Osteoblast (primary cell): Measurements from ENCODE around the gene IGFBP7. TPM values are rescaled to one million over a fixed set of nuclear protein-coding genes. Genes with fewer than 3 reads are reported as not detected.

ENCODE experiments used
- DNase-seq: peaks from one replicate; pipeline ENCODE4 v3.0.0; 2011; ENCODE audit warnings: low spot score, mixed read lengths; ENCODE audit not compliant: insufficient read length; ENCODE audit errors: missing footprints
- H2AFZ ChIP-seq: 2 replicates; pipeline ENCODE4 v1.6.0; 2011; ENCODE audit warnings: mild to moderate bottlenecking, low read length
- H3K27ac ChIP-seq: 2 replicates; pipeline ENCODE4 v1.5.1; 2011; ENCODE audit warnings: mild to moderate bottlenecking, low read depth, low read length, moderate library complexity
- H3K27me3 ChIP-seq: 2 replicates; pipeline ENCODE4 v1.6.0; 2012; ENCODE audit warnings: mild to moderate bottlenecking, control low read depth, inconsistent platforms, low read length, moderate library complexity; ENCODE audit not compliant: insufficient read depth
- H3K36me3 ChIP-seq: 2 replicates; pipeline ENCODE4 v1.5.1; 2011; ENCODE audit warnings: mild to moderate bottlenecking, low read length, control low read depth, moderate library complexity; ENCODE audit not compliant: insufficient read depth
- H3K4me1 ChIP-seq: 2 replicates; pipeline ENCODE4 v1.5.1; 2011; ENCODE audit warnings: mild to moderate bottlenecking, low read length, control low read depth, moderate library complexity; ENCODE audit not compliant: insufficient read depth
- H3K4me2 ChIP-seq: 2 replicates; pipeline ENCODE4 v1.6.0; 2011; ENCODE audit warnings: mild to moderate bottlenecking, low read length; ENCODE audit not compliant: insufficient read depth
- H3K4me3 ChIP-seq: fragments of 200-600 bp; sonication (generic); 3 replicates; pipeline ENCODE4 v1.5.1; 2012; ENCODE audit warnings: mild to moderate bottlenecking, low read length, inconsistent platforms; ENCODE audit not compliant: insufficient read depth
- H3K79me2 ChIP-seq: 2 replicates; pipeline ENCODE4 v1.6.0; 2012; ENCODE audit warnings: mild to moderate bottlenecking, low read length, control low read depth, inconsistent platforms; ENCODE audit not compliant: insufficient read depth
- H3K9me3 ChIP-seq: 2 replicates; pipeline ENCODE4 v1.5.1; 2011; ENCODE audit warnings: low read depth, low read length, control low read depth
- H4K20me1 ChIP-seq: 2 replicates; pipeline ENCODE4 v1.6.0; 2012; ENCODE audit warnings: mild to moderate bottlenecking, low read length, control low read depth; ENCODE audit not compliant: insufficient read depth
- total RNA-seq: library from RNA; depleted of rRNA; stranded (reverse); fragments of >200 nt; gene quantifications from 2 replicates; pipeline ENCODE4 v1.2.3, GENCODE V29; 2012
- TF ChIP-seq, protein P1 (sequence below): IDR thresholded peaks from 2 replicates; pipeline ENCODE4 v1.5.1; 2011; ENCODE audit warnings: mild to moderate bottlenecking, low read depth, low read length, moderate library complexity; ENCODE audit errors: extremely low read depth

The IGFBP7 gene
- total RNA-seq, 1 donor, result 715 TPM

DNA sequence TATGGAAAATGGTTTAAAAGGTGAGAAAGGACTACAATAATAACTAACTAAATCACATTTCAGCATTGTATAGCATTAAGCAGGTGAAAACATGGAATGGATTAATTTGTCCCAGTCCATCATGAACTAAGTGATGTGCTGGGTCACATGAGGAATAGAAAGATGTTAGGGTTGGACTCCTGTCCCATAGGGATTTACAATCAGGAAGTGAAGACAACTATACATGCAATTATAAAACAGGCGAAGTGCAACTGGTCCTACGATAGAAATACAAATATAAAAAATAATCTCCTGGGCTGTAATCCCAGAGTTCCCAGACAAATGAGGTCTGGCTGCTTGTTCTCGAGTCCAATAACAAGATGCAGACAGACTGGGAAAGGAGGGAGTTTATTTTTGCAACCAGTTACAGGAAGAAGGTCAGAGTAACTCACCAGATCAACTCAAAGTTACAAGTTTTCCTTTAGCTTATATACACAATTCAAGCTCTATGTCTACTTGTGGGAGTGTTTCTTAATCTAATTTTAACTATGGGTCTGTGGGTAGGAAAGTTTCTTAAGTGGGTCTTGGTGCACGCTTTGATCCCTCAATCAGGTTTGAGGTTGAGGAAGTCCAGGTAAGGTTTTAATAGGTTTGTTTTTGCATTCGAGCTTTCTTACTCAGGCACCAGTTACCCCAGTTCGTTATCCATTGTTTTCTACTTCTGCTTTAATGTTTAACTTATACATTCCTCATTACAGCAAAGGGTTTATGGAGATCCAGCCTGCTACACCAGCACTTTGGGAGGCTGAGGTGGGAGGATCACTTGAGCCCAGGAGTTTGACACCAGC, 50.1 kb downstream of the IGFBP7 start:
- Histone ChIP-seq H3K4me3 (no peak overlapping the region), H3K27me3 (no peaks in the 10 kb centered on the region), H3K4me1 (peaks cover 42% of the 10 kb centered on the region), H3K36me3 (peaks cover 46% of the 10 kb centered on the region), H3K9me3 (no peaks in the 10 kb centered on the region), H4K20me1 (no peaks in the 10 kb centered on the region), H2AFZ (no peak overlapping the region), H3K4me2 (no peak overlapping the region), H3K79me2 (peaks cover 93% of the 10 kb centered on the region), H3K27ac (peak overlapping the region; percentile 96)
- TF ChIP-seq, protein P1, sequence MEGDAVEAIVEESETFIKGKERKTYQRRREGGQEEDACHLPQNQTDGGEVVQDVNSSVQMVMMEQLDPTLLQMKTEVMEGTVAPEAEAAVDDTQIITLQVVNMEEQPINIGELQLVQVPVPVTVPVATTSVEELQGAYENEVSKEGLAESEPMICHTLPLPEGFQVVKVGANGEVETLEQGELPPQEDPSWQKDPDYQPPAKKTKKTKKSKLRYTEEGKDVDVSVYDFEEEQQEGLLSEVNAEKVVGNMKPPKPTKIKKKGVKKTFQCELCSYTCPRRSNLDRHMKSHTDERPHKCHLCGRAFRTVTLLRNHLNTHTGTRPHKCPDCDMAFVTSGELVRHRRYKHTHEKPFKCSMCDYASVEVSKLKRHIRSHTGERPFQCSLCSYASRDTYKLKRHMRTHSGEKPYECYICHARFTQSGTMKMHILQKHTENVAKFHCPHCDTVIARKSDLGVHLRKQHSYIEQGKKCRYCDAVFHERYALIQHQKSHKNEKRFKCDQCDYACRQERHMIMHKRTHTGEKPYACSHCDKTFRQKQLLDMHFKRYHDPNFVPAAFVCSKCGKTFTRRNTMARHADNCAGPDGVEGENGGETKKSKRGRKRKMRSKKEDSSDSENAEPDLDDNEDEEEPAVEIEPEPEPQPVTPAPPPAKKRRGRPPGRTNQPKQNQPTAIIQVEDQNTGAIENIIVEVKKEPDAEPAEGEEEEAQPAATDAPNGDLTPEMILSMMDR, result no peak
- DNase-seq, result no peak

- TF ChIP-seq, protein P1, result no peak
- H3K4me2 ChIP-seq, result no peak overlapping the region
- peaks cover 13% of the 10 kb centered on the region for H3K4me1 ChIP-seq
- H2AFZ ChIP-seq, result no peak overlapping the region
- no peaks in the 10 kb centered on the region for H3K27me3 ChIP-seq
- peak overlapping the region; percentile 2 for H3K27ac ChIP-seq
- peaks cover 98% of the 10 kb centered on the region for H3K79me2 ChIP-seq
- peaks cover 49% of the 10 kb centered on the region for H3K36me3 ChIP-seq
- DNase-seq, result no peak
- no peaks in the 10 kb centered on the region for H3K9me3 ChIP-seq
- peaks cover 4% of the 10 kb centered on the region for H4K20me1 ChIP-seq
- no peak overlapping the region for H3K4me3 ChIP-seq
Measured at GRCh38 chr4:57055886-57056285, 54.3 kb downstream of the IGFBP7 start.

GRCh38 chr4:57053508-57053907, 56.7 kb downstream of the IGFBP7 start:
- TF ChIP-seq, protein P1, result no peak
- no peak overlapping the region for H3K4me3 ChIP-seq
- H3K4me2 ChIP-seq, result no peak overlapping the region

DNA sequence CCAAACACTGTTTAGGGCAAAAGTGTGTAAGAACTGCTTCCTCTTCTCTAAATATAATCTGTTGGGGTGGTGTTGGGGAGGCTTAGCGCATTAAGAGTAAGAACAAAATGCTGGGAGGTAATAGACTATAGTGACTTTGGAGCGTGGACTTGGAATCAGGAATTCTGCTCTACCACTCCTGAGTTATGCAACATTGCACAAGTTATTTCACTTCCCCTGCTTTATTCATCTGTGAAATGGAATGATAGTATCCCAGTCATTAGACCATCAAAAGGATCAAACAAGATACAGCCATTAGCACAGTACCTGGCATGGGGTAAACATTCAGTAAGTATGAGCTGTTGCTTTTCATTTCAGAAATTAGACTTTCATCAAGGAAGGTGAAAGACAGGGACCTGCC, 58.7 kb downstream of the IGFBP7 start:
- Histone ChIP-seq H3K9me3 (no peaks in the 10 kb centered on the region), H4K20me1 (peaks cover 4% of the 10 kb centered on the region), H3K27ac (peak overlapping the region; percentile 16), H3K79me2 (peaks cover 96% of the 10 kb centered on the region), H3K36me3 (peaks cover 40% of the 10 kb centered on the region), H3K4me3 (no peak overlapping the region), H2AFZ (no peak overlapping the region), H3K27me3 (no peaks in the 10 kb centered on the region), H3K4me2 (no peak overlapping the region), H3K4me1 (peaks cover 33% of the 10 kb centered on the region)
- DNase-seq, result no peak
- TF ChIP-seq, protein P1, result no peak

More at GRCh38 chr4:57053508-57053907, 56.7 kb downstream of the IGFBP7 start:
- Histone ChIP-seq H2AFZ (no peak overlapping the region), H3K9me3 (no peaks in the 10 kb centered on the region), H3K4me1 (peaks cover 27% of the 10 kb centered on the region), H3K27ac (peak overlapping the region; percentile 92), H3K27me3 (no peaks in the 10 kb centered on the region), H3K79me2 (peaks cover 97% of the 10 kb centered on the region), H4K20me1 (peaks cover 4% of the 10 kb centered on the region), H3K36me3 (peaks cover 49% of the 10 kb centered on the region)
- peak; percentile 86 for DNase-seq
